ENCODE measurements around the gene NSMCE1.
"Not testable (repeated sequence)": the region's sequence is repeated elsewhere in the genome, so short reads cannot be mapped to it uniquely, and the experiment has no call there.

Gene NSMCE1

DNA sequence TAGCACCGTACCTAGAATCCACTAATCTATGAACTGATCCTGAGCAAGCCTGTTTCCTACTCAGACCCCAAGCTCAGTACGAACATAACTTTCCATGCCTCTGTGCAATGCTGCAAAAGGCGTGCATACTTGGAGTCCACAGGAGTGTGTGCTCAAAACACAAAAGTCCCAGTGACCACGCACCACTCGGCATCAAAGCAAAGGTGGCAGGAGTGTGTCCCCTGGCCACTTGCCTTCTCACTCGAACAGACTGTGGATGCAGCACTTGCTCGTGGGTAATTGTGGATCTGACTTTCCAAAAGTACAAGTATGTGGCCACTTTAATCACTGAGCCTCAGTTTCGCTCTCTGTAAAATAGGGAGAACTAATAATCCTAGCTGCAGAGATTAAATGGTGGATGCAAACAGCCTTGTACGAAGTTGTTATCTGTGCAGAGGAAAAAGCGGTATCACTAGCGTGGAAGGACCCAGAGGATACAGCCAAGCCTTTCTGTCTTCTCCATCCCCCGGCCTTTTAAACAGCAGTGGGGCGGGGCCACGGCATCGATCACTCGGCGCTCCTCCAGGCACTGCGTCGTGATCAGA, 65.6 kb downstream of the NSMCE1 start:
- TF ChIP-seq, protein P1, sequence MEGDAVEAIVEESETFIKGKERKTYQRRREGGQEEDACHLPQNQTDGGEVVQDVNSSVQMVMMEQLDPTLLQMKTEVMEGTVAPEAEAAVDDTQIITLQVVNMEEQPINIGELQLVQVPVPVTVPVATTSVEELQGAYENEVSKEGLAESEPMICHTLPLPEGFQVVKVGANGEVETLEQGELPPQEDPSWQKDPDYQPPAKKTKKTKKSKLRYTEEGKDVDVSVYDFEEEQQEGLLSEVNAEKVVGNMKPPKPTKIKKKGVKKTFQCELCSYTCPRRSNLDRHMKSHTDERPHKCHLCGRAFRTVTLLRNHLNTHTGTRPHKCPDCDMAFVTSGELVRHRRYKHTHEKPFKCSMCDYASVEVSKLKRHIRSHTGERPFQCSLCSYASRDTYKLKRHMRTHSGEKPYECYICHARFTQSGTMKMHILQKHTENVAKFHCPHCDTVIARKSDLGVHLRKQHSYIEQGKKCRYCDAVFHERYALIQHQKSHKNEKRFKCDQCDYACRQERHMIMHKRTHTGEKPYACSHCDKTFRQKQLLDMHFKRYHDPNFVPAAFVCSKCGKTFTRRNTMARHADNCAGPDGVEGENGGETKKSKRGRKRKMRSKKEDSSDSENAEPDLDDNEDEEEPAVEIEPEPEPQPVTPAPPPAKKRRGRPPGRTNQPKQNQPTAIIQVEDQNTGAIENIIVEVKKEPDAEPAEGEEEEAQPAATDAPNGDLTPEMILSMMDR (IDR thresholded peaks at IDR 0.05; ENCODE audit: low read depth, low read length), result no peak
- H3K4me3 ChIP-seq (ENCODE audit: low read depth, low read length), result peak overlapping the region; percentile 85

DNA sequence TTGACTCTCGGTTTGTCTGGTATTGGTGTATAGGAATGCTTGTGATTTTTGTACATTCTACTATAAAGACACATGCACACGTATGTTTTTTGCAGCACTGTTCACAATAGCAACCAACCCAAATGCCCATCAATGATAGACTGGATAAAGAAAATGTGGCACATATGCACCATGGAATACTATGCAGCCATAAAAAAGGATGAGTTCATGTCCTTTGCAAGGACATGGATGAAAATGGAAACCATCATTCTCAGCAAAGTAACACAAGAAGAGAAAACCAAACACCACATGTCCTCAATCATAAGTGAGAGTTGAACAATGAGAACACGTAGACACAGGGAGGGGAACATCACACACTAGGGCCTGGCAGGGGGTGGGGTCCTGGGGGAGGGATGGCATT, 67.7 kb downstream of the NSMCE1 start:
- not testable (repeated sequence) for H3K4me3 ChIP-seq (ENCODE audit: low read depth, low read length)

DNA sequence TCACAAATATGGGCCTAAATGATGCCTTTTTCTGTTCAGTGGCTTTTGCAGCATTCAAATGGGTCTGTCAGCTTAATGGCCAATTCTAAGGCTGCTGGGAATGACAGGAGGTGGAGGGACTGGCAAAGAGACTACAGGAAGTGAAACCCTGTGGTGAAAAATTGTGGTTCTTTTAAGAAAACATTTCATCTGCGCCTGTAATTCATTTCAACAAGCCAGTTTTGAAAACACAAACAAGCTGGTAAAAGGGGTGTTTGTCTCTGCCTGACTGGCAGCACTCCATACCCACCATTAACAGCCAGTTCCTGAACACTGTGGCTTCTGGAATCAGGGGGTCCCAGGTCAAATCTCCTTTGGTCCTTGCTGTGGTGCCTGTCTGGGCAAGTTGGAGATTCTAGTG, 68.8 kb downstream of the NSMCE1 start:
- no peak overlapping the region for H3K4me3 ChIP-seq (ENCODE audit: low read depth, low read length)
- TF ChIP-seq, protein P1 (IDR thresholded peaks at IDR 0.05; ENCODE audit: low read depth, low read length), result no peak

DNA sequence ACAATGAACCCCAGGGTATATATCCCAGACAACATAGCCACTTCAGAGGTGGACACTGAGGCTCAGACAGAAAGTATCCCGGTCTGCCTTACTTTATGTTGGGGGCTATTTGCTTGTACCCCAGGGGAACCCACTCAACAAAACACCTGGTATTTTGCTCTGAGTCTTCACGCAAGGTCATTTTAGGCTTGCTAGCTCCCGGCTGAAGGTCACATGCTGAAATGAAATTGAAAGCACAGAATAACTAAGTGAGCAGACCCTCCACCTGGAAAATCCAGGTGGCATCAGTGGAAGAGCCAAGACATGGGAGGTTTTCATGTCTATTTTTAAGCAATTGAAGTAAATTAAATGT, 69.4 kb downstream of the NSMCE1 start:
- TF ChIP-seq, protein P1 (IDR thresholded peaks at IDR 0.05; ENCODE audit: low read depth, low read length), result no peak
- no peak overlapping the region for H3K4me3 ChIP-seq (ENCODE audit: low read depth, low read length)

DNA sequence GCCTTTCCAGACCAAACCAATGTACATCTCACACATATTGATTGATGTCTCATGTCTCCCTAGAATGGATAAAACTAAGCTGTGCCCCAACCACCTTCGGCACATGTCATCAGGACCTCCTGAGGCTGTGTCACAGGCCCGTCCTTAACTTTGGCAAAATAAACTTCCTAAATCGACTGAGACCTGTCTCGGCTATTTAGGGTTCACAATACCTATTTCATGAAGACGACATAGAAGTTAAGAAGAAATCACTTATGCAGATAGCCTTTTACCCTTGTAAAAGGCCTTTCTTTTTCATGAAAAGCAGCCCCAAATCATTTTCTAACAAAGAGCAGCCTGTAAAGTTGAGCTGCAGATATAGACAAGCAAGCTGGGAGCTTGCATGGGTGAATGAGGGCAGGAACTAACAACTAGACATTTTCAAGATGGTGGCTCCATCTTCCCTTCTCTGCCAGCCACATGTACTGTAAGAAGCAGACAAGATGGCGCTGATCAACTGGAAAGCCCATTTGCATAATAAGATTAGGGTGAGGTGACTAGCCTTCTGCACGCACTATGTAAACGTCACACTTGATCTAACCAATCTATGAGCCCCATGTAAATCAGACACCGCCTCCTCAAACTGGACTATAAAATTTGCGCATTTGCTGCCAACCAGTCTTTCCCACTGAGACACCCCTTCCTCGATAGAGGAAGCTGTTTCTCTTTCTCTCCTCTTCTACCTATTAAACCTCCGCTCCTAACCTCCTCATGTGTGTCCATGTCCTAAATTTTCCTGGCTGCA, 69.9 kb downstream of the NSMCE1 start:
- TF ChIP-seq, protein P1 (IDR thresholded peaks at IDR 0.05; ENCODE audit: low read depth, low read length), result no peak
- H3K4me3 ChIP-seq (ENCODE audit: low read depth, low read length), result no peak overlapping the region

DNA sequence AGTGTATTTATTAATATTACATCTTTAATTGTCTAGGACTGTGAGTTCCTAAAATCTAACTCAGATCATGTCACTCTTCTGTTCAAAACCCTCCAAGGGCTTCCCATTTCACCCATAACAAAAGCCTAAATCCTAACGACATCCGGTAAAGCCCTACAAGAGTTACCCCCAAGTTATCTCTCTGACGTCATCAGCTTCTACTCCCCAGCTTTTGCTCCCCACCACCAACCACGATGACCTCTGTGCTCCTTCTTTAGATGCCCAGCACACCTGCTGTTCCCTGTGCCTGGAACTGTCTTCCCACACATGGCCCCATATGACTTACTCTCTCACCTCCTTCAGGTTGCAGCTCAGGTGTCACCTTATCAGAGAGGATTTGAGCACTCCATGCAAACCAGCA, 71.6 kb downstream of the NSMCE1 start:
- TF ChIP-seq, protein P1 (IDR thresholded peaks at IDR 0.05; ENCODE audit: low read depth, low read length), result no peak
- H3K4me3 ChIP-seq (ENCODE audit: low read depth, low read length), result no peak overlapping the region

DNA sequence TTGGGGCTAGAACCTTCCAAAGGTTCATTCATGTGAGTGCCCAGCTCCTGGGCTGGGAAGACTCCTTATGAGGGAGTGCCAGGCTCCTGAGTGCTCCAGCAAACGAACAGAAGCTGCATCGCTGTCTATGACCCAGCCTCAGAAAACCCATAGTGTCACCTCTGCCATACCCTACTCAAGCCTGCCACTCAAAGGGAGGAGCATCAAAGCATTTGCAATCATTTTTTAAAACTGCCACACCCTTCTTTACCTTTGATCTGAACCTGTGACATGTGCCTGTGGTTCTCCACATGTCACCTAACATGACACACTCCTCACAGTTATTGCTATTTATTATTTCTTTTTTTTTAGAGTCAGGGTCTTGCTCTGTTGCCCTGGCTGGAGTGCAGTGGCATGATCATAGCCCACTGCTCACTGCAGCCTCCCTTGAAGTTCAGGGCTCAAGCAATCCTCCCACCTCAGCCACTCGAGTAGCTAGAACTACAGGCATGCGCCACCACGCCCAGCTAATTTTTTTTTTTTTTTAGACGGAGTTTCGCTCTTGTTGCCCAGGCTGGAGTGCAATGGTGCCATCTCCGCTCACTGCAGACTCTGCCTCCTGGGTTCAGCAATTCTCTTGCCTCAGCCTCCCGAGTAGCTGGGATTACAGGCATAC, 72.5 kb downstream of the NSMCE1 start:
- TF ChIP-seq, protein P1 (IDR thresholded peaks at IDR 0.05; ENCODE audit: low read depth, low read length), result no peak

More for the DNA sequence above, 72.5 kb downstream of the NSMCE1 start:
- H3K4me3 ChIP-seq (ENCODE audit: low read depth, low read length), result no peak overlapping the region

All from WI38 (cell line).